Urothelium cell line (cell line): ENCODE measurements around the gene KLHL11.

Experiments
- DNase-seq: peaks from one replicate; pipeline ENCODE4 v3.0.0; 2011; ENCODE audit warnings: low spot score, mixed read lengths
- FAIRE-seq: peaks from 2 replicates; lab custom pipeline; 2011; peaks lifted over from hg19 to GRCh38; lab: Jason Lieb, UNC

Gene KLHL11

DNA sequence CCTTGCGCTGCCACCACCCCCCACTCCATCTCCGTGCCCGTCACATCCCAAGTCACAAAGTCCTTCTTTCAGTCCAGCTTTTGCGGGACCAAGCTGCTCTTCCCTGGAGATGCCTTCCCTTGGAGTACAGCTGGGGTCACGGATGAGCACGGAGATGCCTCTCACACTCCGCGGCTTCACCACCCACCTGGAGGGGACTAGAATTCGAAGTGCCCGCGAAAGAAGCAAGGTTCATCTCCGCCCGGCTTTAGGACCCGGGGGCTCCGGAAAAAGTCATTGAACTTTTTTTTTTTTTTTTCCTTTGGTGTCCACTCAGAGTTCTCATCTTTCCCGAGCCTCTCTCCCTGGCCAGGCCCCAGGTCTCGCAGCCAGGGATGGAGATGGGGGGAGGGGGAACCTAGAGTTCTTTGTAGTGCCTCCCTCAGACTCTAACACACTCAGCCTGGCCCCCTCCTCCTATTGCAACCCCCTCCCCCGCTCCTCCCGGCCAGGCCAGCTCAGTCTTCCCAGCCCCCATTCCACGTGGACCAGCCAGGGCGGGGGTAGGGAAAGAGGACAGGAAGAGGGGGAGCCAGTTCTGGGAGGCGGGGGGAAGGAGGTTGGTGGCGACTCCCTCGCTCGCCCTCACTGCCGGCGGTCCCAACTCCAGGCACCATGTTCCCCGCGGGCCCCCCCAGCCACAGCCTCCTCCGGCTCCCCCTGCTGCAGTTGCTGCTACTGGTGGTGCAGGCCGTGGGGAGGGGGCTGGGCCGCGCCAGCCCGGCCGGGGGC lies 52.7 kb downstream of the KLHL11 start, which contains the start of gene FKBP10:
TSS of gene FKBP10 (plus strand) at position 624 of the 771 bp plus-strand sequence. CDS start at position 655, 31 bp downstream.
- FAIRE-seq (peak; percentile 91), DNase-seq (peak; percentile 90)

- peak; percentile 30 for FAIRE-seq
- DNase-seq = peak; percentile 88
Measured at GRCh38 chr17:41811549-41812380, 53.5 kb downstream of the KLHL11 start, which contains the start of gene P3H4. TSS of gene P3H4 (minus strand) at chr17:41811949. CDS start at chr17:41811915, 34 bp downstream.

DNA sequence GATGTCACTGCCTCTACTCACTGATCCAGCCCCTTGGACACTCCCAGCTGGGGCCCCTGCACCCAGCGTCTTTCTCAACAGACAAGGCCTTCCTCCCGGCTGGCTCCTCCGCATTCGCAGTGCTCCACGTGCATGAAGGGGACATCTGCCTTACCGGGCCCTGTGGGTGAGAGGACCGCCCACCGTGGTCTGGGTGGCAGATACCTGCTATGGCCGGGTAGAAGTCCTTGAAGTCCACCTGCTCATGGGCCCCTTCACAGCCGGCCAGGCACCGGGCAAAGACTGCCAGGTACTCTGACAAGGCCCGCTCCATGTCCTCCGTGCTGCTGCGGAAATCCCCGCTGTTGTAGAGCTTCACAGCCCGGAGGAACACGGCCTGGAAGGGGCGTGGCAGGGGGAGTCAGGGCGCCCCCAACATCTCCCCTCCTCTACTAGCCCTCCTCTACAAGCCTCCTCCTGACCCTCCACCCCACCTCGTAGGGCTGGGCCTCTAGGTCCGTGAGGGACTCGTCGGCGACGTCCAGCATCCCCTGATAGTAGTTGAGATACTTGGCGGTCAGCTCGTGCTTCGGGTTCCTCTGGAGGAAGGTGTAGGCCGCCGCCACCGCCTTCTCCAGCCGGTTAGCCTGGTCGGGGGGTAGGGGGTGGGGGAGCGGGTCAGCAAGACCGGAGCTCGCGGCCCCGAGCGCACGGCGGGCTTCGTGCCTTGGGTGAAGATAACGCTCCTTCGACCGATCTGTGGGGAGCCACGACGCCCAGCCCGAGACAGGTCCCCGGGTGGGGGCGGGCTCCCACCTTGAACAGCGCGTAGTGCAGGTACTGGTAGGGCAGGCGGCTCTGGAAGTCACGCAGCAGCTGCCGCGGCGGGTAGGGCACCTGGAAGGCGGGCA lies 54.3 kb downstream of the KLHL11 start:
- FAIRE-seq = no peak
- DNase-seq = no peak

- no peak for DNase-seq
- FAIRE-seq = no peak
Measured at GRCh38 chr17:41806685-41807445, 58.4 kb downstream of the KLHL11 start.
